WI38 (cell line): Measurements from ENCODE around the gene MTHFD2L.

Source experiments
- H3K4me3 ChIP-seq: 2 replicates; pipeline ENCODE4 v1.5.1; 2011; ENCODE audit warnings: low read depth, mild to moderate bottlenecking, control low read depth, low read length
- TF ChIP-seq, protein P1 (sequence below): IDR thresholded peaks from 2 replicates; pipeline ENCODE4 v1.5.1; 2012; ENCODE audit warnings: low read depth, mild to moderate bottlenecking, control low read depth, low read length

MTHFD2L gene

GRCh38 chr4:74255096-74255495, 97.2 kb downstream of the MTHFD2L start:
- H3K4me3 ChIP-seq = no peak overlapping the region
- TF ChIP-seq, protein P1, sequence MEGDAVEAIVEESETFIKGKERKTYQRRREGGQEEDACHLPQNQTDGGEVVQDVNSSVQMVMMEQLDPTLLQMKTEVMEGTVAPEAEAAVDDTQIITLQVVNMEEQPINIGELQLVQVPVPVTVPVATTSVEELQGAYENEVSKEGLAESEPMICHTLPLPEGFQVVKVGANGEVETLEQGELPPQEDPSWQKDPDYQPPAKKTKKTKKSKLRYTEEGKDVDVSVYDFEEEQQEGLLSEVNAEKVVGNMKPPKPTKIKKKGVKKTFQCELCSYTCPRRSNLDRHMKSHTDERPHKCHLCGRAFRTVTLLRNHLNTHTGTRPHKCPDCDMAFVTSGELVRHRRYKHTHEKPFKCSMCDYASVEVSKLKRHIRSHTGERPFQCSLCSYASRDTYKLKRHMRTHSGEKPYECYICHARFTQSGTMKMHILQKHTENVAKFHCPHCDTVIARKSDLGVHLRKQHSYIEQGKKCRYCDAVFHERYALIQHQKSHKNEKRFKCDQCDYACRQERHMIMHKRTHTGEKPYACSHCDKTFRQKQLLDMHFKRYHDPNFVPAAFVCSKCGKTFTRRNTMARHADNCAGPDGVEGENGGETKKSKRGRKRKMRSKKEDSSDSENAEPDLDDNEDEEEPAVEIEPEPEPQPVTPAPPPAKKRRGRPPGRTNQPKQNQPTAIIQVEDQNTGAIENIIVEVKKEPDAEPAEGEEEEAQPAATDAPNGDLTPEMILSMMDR = no peak

DNA sequence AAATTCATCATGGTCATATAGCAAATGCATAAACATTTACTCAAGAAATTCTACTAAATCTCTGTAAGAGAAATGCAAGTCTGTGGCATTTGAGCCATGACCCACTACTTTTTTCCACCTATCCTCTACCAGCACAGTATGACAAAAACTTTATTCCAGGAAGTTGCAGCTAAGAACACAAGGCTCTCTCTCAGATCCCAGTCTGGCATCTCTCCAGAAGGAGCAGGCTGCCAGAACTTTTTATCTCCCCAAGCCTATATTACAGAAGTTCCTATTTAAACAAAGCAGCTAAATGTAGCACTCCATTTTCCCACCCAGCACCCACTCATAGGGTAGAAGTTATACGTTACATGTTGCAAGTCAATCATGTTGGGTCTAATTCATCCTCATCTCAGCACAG, 101.0 kb downstream of the MTHFD2L start:
- H3K4me3 ChIP-seq = no peak overlapping the region
- TF ChIP-seq, protein P1 = no peak

DNA sequence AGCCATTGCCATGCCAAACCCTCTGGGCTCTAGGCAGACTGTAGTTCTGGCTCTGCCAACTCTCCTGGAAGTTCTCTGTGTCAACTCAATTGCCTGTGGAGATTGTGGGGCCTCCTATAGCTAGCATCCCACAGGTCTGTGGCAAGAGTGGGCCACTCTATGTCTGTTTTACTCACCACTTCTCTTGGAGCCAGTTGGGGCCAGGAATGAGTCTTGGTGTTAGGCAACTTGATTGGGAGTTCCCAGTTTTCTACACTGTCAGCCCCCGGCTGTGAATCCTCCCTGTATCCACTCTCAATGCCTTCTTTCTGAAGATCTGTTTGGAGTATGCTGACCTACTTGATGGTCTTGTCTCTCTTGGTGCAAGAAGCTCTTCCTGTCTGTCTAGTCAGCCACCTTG, 102.1 kb downstream of the MTHFD2L start:
- TF ChIP-seq, protein P1 = no peak

GRCh38 chr4:74262522-74262921, 104.6 kb downstream of the MTHFD2L start:
- TF ChIP-seq, protein P1 = no peak
- H3K4me3 ChIP-seq = no peak overlapping the region

More for the DNA sequence above, 102.1 kb downstream of the MTHFD2L start:
- H3K4me3 ChIP-seq = no peak overlapping the region

DNA sequence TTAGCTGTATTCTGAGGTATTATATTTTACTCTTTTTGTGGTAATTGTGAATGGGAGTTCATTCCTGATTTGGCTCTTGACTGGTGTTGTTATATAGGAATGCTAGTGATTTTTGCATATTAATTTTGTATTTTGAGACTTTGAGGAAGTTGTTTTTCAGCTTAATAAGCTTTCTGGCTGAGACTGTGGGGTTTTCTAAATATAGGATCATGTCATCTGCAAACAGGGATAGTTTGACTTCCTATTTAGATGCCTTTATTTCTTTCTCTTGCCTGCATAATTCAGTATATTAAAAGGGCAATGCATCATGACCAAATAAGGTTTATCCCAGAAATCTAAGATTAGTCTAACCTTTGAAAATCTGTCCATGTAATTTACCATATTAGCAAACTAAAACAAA, 105.6 kb downstream of the MTHFD2L start:
- TF ChIP-seq, protein P1 = no peak
- H3K4me3 ChIP-seq = no peak overlapping the region

DNA sequence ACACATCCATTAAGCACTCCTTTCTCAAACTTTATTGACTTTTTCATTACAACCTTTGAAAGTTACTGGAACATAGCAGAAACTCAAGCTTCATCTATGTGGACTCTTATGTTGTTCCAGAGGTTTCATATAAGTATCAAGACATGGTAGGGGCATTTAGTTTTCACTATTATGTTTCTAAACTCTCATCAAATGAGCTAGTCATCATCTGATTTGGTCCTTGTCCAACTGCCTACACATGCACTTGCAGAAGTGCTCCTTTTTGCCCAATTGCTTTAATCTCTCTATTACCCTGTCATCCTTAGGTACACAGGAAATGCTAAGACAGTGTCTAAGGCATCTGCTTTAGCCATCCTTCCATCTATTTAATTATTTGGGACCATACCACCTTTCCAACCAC, 108.2 kb downstream of the MTHFD2L start:
- TF ChIP-seq, protein P1 = no peak
- no peak overlapping the region for H3K4me3 ChIP-seq

DNA sequence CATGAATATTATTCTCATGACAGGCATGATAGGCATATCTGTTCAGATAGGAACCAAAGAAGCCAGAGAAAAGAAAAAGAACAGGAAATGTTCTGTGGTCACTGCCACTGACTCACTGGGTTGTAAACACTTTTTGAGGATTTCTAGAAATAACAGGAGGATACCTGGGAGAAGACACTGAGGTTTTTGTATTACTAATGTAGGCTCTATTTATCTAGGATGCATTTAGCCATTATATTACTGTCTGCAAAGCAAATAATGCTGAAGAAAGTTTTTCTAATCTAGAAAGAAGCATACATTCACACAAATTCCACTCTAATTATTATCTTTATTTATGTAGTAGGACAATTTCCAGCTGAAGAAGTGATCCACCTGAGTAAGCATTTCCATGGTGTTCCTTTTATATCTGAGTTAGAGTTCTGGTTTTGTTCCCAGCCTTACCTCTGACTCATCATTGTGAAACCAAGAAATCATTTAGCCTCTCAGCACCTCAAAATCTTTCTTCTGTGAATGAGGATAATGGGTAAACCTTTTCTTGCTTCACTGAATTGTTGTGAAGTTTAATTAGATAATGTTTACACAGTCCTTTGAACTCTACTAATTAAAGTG, 110.2 kb downstream of the MTHFD2L start:
- TF ChIP-seq, protein P1 = no peak

More for the DNA sequence above, 110.2 kb downstream of the MTHFD2L start:
- H3K4me3 ChIP-seq = no peak overlapping the region
